Measurements from ENCODE around the gene SLC31A2.
"Not testable (repeated sequence)": the region's sequence is repeated elsewhere in the genome, so short reads cannot be mapped to it uniquely, and the experiment has no call there.

The SLC31A2 gene

GRCh38 chr9:113150670-113151611, at the start of gene SLC31A2:
Gene SLC31A2, plus strand, starts transcription at chr9:113151007. Its CDS starts 68 bp downstream, at chr9:113151075.
- DNase-seq (ENCODE audit: low spot score): peak; percentile 67

GRCh38 chr9:113105345-113105744, 45.5 kb upstream of the SLC31A2 start:
- not testable (repeated sequence) for DNase-seq (ENCODE audit: low spot score)

GRCh38 chr9:113111065-113111951, 39.5 kb upstream of the SLC31A2 start:
- not testable (repeated sequence) for DNase-seq (ENCODE audit: low spot score)

GRCh38 chr9:113112706-113113510, 37.9 kb upstream of the SLC31A2 start:
- peak; percentile 1 for DNase-seq (ENCODE audit: low spot score)

GRCh38 chr9:113118829-113119228, 32.0 kb upstream of the SLC31A2 start:
- DNase-seq (ENCODE audit: low spot score): not testable (repeated sequence)

- DNase-seq (ENCODE audit: low spot score): no peak
These were observed 25.3 kb upstream of the SLC31A2 start for GRCh38 chr9:113125386-113126035.

GRCh38 chr9:113129466-113129865, 21.3 kb upstream of the SLC31A2 start:
- DNase-seq (ENCODE audit: low spot score): no peak

- DNase-seq (ENCODE audit: low spot score): no peak
These were observed 20.9 kb upstream of the SLC31A2 start for GRCh38 chr9:113129884-113130283.

GRCh38 chr9:113131689-113132151, 19.1 kb upstream of the SLC31A2 start:
- DNase-seq (ENCODE audit: low spot score): no peak

GRCh38 chr9:113137196-113138168, 13.3 kb upstream of the SLC31A2 start:
- DNase-seq (ENCODE audit: low spot score): no peak

GRCh38 chr9:113138760-113139159, 12.0 kb upstream of the SLC31A2 start:
- no peak for DNase-seq (ENCODE audit: low spot score)

GRCh38 chr9:113139225-113139829, 11.5 kb upstream of the SLC31A2 start:
- no peak for DNase-seq (ENCODE audit: low spot score)

GRCh38 chr9:113139953-113140352, 10.9 kb upstream of the SLC31A2 start:
- no peak for DNase-seq (ENCODE audit: low spot score)

- DNase-seq (ENCODE audit: low spot score): not testable (repeated sequence)
These were observed 9.9 kb upstream of the SLC31A2 start for GRCh38 chr9:113140896-113141295.

GRCh38 chr9:113143432-113144227, 7.2 kb upstream of the SLC31A2 start:
- DNase-seq (ENCODE audit: low spot score): no peak

GRCh38 chr9:113148372-113148705, 2.5 kb upstream of the SLC31A2 start:
- DNase-seq (ENCODE audit: low spot score): no peak

GRCh38 chr9:113148781-113149510, 1.9 kb upstream of the SLC31A2 start:
- DNase-seq (ENCODE audit: low spot score): no peak

GRCh38 chr9:113149561-113149960, 1.2 kb upstream of the SLC31A2 start:
- DNase-seq (ENCODE audit: low spot score): not testable (repeated sequence)

Measured in kidney capillary endothelial cell (primary cell).